ENCODE data around the gene TSPAN9. TPM values are rescaled to one million over a fixed set of nuclear protein-coding genes. Genes with fewer than 3 reads are reported as not detected.
A peak's percentile ranks its signal among the peaks of the same experiment; 100 is the strongest.

Gene TSPAN9
- total and polyA plus RNA-seq, 2 donors from 2014 or later = 62.4 to 81.6 TPM

- peaks cover 0 to 33% (median 29%) of the 10 kb centered on the region in 3 donors for H3K4me1 ChIP-seq (ENCODE audit: control insufficient read depth in 2 of 3, insufficient read depth in 2 of 3, low read depth in 1 of 3, low read length in 3 of 3)
- intact Hi-C loops (cut with DNase I) = no loop called here
- no peak for DNase-seq
- H3K27ac ChIP-seq (ENCODE audit: low read depth in 2 of 2, low read length in 2 of 2) = no peak overlapping the region
- peaks cover 0 to 7% (median 0%) of the 10 kb centered on the region in 3 donors for H3K36me3 ChIP-seq (ENCODE audit: control insufficient read depth in 2 of 3, insufficient read depth in 3 of 3, low read length in 3 of 3)
- no peak overlapping the region for H3K9ac ChIP-seq (ENCODE audit: low read length in 3 of 3)
- FAIRE-seq = no peak
- no peak for TF ChIP-seq CTCF (IDR thresholded peaks at IDR 0.05; ENCODE audit: borderline replicate concordance, extremely low read depth, insufficient read depth)
- H3K4me3 ChIP-seq (ENCODE audit: low read length in 3 of 3) = no peak overlapping the region
- no peaks in the 10 kb centered on the region for H3K27me3 ChIP-seq (ENCODE audit: control insufficient read depth, insufficient read depth, low read length)
- no peaks in the 10 kb centered on the region for H3K9me3 ChIP-seq (ENCODE audit: control insufficient read depth in 2 of 3, insufficient read depth in 1 of 3, low read length in 3 of 3)
Measured at GRCh38 chr12:3204143-3204542, 127.0 kb downstream of the TSPAN9 start.

- peaks cover 0 to 7% (median 0%) of the 10 kb centered on the region in 3 donors for H3K36me3 ChIP-seq (ENCODE audit: control insufficient read depth in 2 of 3, insufficient read depth in 3 of 3, low read length in 3 of 3)
- peaks cover 0 to 29% (median 26%) of the 10 kb centered on the region in 3 donors for H3K4me1 ChIP-seq (ENCODE audit: control insufficient read depth in 2 of 3, insufficient read depth in 2 of 3, low read depth in 1 of 3, low read length in 3 of 3)
- TF ChIP-seq CTCF (IDR thresholded peaks at IDR 0.05; ENCODE audit: borderline replicate concordance, extremely low read depth, insufficient read depth) = no peak
- H3K9ac ChIP-seq (ENCODE audit: low read length in 3 of 3) = no peak overlapping the region
- H3K27ac ChIP-seq (ENCODE audit: low read depth in 2 of 2, low read length in 2 of 2) = peak overlapping the region; percentile 14 to 40
- FAIRE-seq = no peak
- intact Hi-C loops (cut with DNase I) = no loop called here
- H3K27me3 ChIP-seq (ENCODE audit: control insufficient read depth, insufficient read depth, low read length) = no peaks in the 10 kb centered on the region
- H3K4me3 ChIP-seq (ENCODE audit: low read length in 3 of 3) = no peak overlapping the region
- H3K9me3 ChIP-seq (ENCODE audit: control insufficient read depth in 2 of 3, insufficient read depth in 1 of 3, low read length in 3 of 3) = no peaks in the 10 kb centered on the region
- DNase-seq = peak in 1 of 5 donors; percentile 83
Measured at GRCh38 chr12:3204730-3205531, 127.8 kb downstream of the TSPAN9 start.

GRCh38 chr12:3205742-3206519 is 128.8 kb downstream of the TSPAN9 start:
- intact Hi-C loops (cut with DNase I) = no loop called here
- H3K27ac ChIP-seq (ENCODE audit: low read depth in 2 of 2, low read length in 2 of 2) = peak overlapping the region; percentile 14 to 63
- DNase-seq (no peak), FAIRE-seq (no peak)
- no peak overlapping the region for H3K4me3 ChIP-seq (ENCODE audit: low read length in 3 of 3)
- no peaks in the 10 kb centered on the region for H3K27me3 ChIP-seq (ENCODE audit: control insufficient read depth, insufficient read depth, low read length)
- H3K36me3 ChIP-seq (ENCODE audit: control insufficient read depth in 2 of 3, insufficient read depth in 3 of 3, low read length in 3 of 3) = peaks cover 0 to 7% (median 0%) of the 10 kb centered on the region in 3 donors
- H3K9ac ChIP-seq (ENCODE audit: low read length in 3 of 3) = no peak overlapping the region
- no peaks in the 10 kb centered on the region for H3K9me3 ChIP-seq (ENCODE audit: control insufficient read depth in 2 of 3, insufficient read depth in 1 of 3, low read length in 3 of 3)
- peaks cover 0 to 29% (median 26%) of the 10 kb centered on the region in 3 donors for H3K4me1 ChIP-seq (ENCODE audit: control insufficient read depth in 2 of 3, insufficient read depth in 2 of 3, low read depth in 1 of 3, low read length in 3 of 3)
- no peak for TF ChIP-seq CTCF (IDR thresholded peaks at IDR 0.05; ENCODE audit: borderline replicate concordance, extremely low read depth, insufficient read depth)
